ENCODE results near the gene RESF1.
"Not testable (repeated sequence)": the region's sequence is repeated elsewhere in the genome, so short reads cannot be mapped to it uniquely, and the experiment has no call there.

RESF1 gene, protein sequence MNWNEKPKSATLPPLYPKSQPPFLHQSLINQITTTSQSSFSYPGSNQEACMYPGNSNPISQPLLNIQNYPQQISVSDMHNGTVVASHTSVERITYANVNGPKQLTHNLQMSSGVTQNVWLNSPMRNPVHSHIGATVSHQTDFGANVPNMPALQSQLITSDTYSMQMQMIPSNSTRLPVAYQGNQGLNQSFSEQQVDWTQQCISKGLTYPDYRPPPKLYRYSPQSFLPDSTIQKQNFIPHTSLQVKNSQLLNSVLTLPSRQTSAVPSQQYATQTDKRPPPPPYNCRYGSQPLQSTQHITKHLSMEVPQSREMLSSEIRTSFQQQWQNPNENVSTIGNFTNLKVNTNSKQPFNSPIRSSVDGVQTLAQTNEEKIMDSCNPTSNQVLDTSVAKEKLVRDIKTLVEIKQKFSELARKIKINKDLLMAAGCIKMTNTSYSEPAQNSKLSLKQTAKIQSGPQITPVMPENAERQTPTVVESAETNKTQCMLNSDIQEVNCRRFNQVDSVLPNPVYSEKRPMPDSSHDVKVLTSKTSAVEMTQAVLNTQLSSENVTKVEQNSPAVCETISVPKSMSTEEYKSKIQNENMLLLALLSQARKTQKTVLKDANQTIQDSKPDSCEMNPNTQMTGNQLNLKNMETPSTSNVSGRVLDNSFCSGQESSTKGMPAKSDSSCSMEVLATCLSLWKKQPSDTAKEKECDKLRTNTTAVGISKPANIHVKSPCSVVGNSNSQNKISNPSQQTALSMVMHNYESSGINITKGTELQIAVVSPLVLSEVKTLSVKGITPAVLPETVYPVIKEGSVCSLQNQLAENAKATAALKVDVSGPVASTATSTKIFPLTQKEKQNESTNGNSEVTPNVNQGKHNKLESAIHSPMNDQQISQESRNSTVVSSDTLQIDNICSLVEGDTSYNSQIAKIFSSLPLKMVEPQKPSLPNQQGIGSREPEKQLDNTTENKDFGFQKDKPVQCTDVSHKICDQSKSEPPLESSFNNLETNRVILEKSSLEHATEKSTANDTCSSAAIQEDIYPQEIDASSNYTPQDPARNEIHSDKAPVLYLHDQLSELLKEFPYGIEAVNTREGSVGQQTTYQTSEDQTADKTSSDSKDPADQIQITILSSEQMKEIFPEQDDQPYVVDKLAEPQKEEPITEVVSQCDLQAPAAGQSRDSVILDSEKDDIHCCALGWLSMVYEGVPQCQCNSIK (N-terminal part only)

DNA sequence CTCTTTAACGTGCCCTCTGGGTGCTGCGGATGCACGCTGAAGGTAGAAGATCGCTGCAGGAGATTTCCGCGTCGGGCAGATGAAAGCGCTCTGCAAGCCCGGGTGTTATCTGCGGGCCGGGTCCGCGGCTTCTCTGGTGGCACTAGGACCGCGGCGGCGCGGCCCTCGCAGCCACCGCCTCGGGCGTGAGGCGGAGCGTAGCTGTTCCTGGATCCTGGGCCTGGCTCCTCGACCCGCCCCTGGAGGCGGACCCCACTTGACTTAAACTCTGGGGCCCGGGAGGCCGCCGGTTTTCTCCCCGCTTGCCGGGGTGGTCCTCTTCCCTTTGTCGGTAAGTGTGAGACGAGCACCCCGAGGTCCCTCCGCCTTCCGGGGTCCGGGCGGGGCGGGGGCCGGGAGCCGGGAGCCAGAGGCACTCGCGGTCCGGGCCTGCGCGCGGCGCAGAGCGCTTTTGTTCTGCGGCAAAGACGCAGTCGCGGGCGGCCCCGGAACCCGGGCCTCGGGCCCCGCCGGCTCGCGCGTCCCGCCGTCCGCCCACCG, at the start of gene RESF1:
Gene RESF1, plus strand, starts transcription at position 255 of the 540 bp plus-strand sequence. CDS start 21,541 bp downstream, outside the sequence.
- Mint-ChIP-seq H3K4me3 (peak within 1 kb of the TSS; percentile 93), H3K36me3 (peaks cover 26% of the 10 kb centered on the region), H3K9me3 (peaks cover 5% of the 10 kb centered on the region), H3K4me1 (peaks cover 44% of the 10 kb centered on the region), H3K27me3 (no peaks in the 10 kb centered on the region), H3K27ac (peak within 1 kb of the TSS; percentile 90)
- peak; percentile 80 for ATAC-seq (ENCODE audit: low read depth)
- DNase-seq (ENCODE audit: low spot score in 2 of 2): peak; percentile 77 to 82

DNA sequence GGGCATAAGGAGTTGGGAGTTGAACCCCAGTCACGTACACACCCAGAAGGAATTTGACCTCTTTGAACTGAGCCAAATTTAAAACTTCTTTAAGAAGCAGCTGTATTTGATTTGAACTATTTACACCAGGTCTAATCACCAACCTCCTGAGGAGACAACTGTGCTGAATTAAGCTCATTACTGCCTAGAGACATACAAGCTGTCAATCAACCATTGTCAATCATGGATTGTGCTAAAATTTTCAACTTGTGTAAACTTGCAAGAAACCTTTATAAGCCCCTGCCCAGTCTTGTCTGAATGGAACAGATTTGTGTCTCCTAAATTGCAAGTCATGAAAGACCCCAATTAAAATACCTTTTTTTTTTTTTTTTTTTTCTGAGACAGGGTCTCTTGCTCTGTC, 44.3 kb upstream of the RESF1 start:
- DNase-seq (ENCODE audit: low spot score in 2 of 2): no peak
- no peak for ATAC-seq (ENCODE audit: low read depth)
- peaks cover 3% of the 10 kb centered on the region for H3K4me1 Mint-ChIP-seq
- no peak overlapping the region for H3K27ac Mint-ChIP-seq
- H3K9me3 Mint-ChIP-seq: peaks cover 6% of the 10 kb centered on the region
- H3K36me3 Mint-ChIP-seq: peaks cover 8% of the 10 kb centered on the region
- no peak overlapping the region for H3K4me3 Mint-ChIP-seq
- no peaks in the 10 kb centered on the region for H3K27me3 Mint-ChIP-seq

DNA sequence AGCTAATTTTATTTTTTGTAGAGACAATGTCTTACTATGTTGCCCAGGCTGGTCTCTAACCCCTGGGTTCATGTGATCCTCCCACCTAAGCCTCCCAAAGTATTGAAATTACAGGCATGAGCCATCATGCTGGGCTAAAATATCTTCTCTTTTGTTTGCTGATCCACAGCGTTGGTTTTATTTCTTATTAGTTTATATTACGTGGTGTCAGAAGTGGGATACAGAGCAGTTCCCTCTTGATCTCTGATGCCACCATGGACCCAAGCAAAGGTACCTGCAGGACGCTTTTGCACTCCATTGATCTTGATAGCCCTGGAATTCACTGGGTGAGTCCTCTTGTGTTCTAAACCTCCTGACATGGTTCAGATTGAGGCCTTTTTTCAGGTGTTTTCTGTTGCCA, 43.8 kb upstream of the RESF1 start:
- no peaks in the 10 kb centered on the region for H3K27me3 Mint-ChIP-seq
- peaks cover 3% of the 10 kb centered on the region for H3K4me1 Mint-ChIP-seq
- no peak for DNase-seq (ENCODE audit: low spot score in 2 of 2)
- peaks cover 6% of the 10 kb centered on the region for H3K9me3 Mint-ChIP-seq
- H3K27ac Mint-ChIP-seq: no peak overlapping the region
- H3K4me3 Mint-ChIP-seq: no peak overlapping the region
- no peak for ATAC-seq (ENCODE audit: low read depth)
- H3K36me3 Mint-ChIP-seq: peaks cover 8% of the 10 kb centered on the region

DNA sequence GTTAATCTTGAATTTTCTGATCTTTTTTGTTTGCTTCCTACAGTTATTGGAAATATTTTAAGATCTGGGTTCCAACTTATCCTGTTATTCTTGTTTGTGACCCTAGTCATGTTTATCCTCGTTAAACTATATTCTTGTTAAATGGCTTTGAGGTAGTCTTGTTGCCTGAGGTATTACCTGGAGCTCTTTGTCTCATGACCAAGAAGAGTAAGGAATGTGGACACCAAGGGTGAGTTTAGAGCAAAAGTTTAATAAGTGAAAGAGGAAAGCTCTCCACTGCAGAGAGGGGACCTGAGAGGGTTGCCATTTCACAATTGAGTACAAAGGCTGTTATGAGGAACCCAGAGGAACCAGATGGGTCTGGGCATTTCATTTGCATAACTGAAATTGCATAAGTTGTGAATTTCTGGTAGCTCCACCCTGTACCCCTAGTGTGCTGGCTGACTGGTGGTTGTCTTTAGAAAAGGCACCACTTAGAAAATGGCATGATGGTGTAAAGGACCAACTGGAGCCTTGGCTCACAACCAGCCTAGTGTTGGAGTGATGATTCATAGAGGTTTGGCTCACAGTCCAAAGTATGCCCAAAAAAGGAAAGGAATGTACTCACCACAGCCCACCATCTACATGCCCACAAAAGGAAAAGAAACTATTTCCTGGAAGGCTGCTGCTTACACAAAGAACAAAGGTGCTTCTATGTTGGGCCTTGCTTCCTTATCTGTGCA, 36.7 kb upstream of the RESF1 start:
- no peaks in the 10 kb centered on the region for H3K4me1 Mint-ChIP-seq
- no peaks in the 10 kb centered on the region for H3K27me3 Mint-ChIP-seq
- H3K27ac Mint-ChIP-seq: no peak overlapping the region
- H3K9me3 Mint-ChIP-seq: peaks cover 6% of the 10 kb centered on the region
- H3K36me3 Mint-ChIP-seq: peaks cover 11% of the 10 kb centered on the region
- no peak for ATAC-seq (ENCODE audit: low read depth)
- no peak overlapping the region for H3K4me3 Mint-ChIP-seq
- no peak for DNase-seq (ENCODE audit: low spot score in 2 of 2)

DNA sequence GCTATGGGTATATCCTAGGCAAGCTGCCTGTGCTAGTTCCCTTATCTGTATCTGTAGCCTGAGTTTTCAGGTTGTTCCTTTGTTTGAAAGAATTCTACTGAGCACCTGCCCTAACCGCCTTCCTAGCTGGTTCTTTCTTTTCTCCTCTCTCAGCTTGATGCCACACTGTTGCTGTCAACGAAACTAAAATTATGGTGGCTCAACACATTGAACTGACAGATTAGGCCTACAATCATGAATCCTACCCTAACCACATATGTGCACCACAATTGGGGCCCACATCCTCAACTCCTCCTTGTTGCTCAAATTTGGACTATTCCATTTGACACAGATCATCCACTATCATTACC, 36.2 kb upstream of the RESF1 start:
- H3K9me3 Mint-ChIP-seq: peaks cover 6% of the 10 kb centered on the region
- H3K27ac Mint-ChIP-seq: no peak overlapping the region
- DNase-seq (ENCODE audit: low spot score in 2 of 2): no peak
- peaks cover 9% of the 10 kb centered on the region for H3K36me3 Mint-ChIP-seq
- no peaks in the 10 kb centered on the region for H3K27me3 Mint-ChIP-seq
- H3K4me3 Mint-ChIP-seq: no peak overlapping the region
- no peak for ATAC-seq (ENCODE audit: low read depth)
- H3K4me1 Mint-ChIP-seq: no peaks in the 10 kb centered on the region

DNA sequence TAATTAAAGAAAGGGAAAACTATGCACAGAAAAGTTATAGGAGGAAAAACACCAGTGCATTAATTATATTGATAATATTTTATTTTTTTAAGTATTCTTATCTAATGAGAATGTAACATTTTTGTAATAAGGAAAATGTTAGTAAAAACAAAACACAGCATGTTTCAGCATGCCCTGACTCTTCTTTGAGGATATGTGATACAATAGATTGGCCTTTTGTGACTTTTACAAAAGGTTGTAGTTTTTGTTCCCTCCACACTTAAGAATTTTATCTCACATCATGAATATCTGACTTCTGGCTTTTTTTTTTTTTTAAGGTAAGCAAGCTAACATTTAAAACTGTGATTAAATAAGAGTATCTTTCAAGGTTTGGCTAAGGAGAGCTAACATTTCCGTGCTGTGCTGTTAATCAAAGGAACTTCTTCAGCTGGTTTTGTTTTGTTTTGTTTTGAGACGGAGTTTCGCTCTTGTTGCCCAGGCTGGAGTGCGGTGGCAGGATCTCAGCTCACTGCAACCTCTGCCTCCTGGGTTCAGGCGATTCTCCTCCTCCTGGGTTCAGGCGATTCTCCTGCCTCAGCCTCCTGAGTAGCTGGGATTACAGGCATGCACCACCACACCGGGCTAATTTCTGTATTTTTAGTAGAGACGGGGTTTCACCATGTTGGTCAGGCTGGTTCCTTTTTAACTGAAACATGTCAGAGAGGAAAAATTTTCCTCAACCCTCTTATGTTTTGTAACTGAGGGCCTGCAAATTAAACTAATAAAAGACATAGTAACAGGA, 30.8 kb upstream of the RESF1 start:
- Mint-ChIP-seq H3K27ac (peak overlapping the region; percentile 93), H3K4me1 (peaks cover 27% of the 10 kb centered on the region), H3K4me3 (peak overlapping the region; percentile 84), H3K9me3 (no peaks in the 10 kb centered on the region), H3K36me3 (peaks cover 2% of the 10 kb centered on the region), H3K27me3 (no peaks in the 10 kb centered on the region)
- DNase-seq (ENCODE audit: low spot score in 2 of 2): peak in 1 of 2 donors; percentile 4
- ATAC-seq (ENCODE audit: low read depth): peak; percentile 49

DNA sequence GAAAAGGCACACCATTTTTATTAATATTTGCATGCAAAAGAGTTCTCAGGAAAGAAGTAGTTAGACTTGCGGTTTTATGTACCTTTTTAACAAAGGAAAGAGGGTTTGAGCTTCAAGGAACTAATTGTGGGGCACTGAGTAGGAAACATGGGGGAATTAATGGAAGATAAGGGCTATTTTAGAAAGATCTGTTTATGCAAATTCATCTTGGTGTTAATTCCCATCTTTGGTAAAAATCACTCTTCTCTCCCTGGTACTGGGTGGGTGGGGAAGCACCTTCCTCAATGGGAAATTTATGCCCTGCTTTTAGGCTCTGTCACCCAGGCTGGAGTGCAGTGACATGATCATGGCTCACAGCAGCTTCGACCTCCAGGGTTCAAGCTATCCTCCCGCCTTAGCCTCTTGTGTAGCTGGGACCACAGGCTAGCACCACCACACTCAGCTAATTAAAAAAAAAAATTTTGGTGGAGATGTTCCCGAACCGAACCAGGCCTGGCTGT, 30.1 kb upstream of the RESF1 start:
- DNase-seq (ENCODE audit: low spot score in 2 of 2) (no peak), ATAC-seq (ENCODE audit: low read depth) (no peak)
- Mint-ChIP-seq H3K4me3 (peak overlapping the region; percentile 84), H3K27ac (peak overlapping the region; percentile 93), H3K36me3 (peaks cover 3% of the 10 kb centered on the region), H3K4me1 (peaks cover 27% of the 10 kb centered on the region), H3K9me3 (peaks cover 1% of the 10 kb centered on the region), H3K27me3 (no peaks in the 10 kb centered on the region)

DNA sequence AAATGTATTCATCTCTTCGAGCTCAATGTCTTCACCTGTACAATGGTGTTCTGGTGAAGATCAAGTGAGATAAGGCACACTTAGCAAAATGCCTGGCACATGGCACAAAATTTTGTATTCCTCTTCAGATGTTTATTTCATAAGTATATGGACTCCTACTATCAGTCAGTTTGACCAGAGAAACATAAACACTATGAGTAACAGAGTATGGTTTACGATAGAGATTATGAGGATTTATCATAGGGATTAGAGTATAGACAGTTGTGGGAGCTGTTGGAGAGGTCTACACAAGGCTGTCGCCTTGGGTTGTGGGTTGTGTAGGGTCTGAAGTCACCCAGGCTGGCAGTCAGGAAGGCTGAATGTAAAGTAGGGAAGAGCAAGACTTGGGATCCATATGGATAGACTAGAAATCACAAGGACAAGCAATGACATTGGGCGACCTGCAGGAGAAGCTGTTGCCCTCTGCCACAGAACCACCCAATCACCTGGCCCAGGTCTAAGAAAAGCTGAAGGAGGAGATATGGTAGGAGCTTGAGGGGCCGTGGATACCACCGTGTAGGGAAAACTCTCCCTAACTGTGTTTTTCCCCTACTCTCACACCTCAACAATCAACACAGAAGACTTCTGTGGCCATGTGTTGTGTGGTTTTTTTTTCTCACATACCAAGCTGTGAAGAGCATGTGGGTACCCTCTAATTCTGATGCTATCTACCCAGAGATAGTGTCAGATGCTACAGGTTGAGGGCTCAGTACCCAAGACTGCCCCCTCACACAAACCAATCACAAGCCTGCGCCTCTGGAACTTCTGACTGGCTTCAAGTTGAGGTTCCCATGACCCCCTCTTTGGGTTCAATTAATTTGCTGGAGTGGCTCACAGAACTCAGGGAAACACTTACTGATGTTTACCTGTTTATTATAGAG, 27.2 kb upstream of the RESF1 start:
- no peak for ATAC-seq (ENCODE audit: low read depth)
- Mint-ChIP-seq H3K9me3 (peaks cover 1% of the 10 kb centered on the region), H3K4me1 (peaks cover 27% of the 10 kb centered on the region), H3K4me3 (no peak overlapping the region), H3K27me3 (no peaks in the 10 kb centered on the region), H3K36me3 (peaks cover 4% of the 10 kb centered on the region), H3K27ac (no peak overlapping the region)
- DNase-seq (ENCODE audit: low spot score in 2 of 2): no peak

DNA sequence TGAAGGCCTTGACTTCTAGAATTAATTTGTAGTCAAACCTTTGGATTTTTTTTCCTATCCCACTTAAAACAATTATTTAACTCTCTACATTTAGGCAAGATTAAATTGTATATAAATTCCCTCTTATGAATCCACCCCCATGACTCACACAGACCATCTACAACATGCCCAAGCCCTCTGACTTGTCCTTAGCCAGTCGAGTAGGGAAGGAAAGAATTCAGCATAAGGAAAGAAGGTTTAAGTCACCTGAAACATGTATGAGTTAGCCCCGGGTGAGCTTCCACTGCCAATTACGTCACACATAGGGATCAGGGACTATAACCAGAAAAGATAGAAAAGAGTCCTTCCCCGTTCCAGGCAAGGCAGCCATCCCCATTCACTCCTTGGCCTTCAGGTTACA, 14.9 kb upstream of the RESF1 start:
- H3K4me3 Mint-ChIP-seq: no peak overlapping the region
- H3K4me1 Mint-ChIP-seq: peaks cover 8% of the 10 kb centered on the region
- H3K36me3 Mint-ChIP-seq: peaks cover 23% of the 10 kb centered on the region
- no peak for DNase-seq (ENCODE audit: low spot score in 2 of 2)
- peak overlapping the region; percentile 41 for H3K27ac Mint-ChIP-seq
- ATAC-seq (ENCODE audit: low read depth): no peak
- H3K27me3 Mint-ChIP-seq: no peaks in the 10 kb centered on the region
- H3K9me3 Mint-ChIP-seq: peaks cover 11% of the 10 kb centered on the region

DNA sequence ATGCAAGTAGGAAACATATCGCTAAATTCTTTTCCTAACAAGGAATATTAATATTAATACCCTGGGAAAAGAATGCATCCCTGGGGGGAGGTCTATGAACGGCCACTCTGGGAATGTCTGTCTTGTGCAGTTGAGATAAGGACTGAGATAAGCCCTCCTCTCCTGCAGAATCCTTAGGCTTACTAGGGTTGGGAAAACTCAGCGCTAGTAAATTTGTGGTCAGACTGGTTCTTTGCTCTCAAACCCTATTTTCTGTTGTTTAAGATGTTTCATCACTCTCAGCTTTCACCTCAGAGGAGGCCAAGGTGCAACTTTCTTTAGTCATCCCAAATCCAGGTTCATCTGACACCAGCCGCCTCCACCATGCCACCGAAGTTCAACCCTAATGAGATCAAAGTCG, 11.2 kb upstream of the RESF1 start:
- Mint-ChIP-seq H3K4me3 (no peak overlapping the region), H3K27ac (no peak overlapping the region), H3K9me3 (peaks cover 16% of the 10 kb centered on the region), H3K4me1 (peaks cover 28% of the 10 kb centered on the region), H3K36me3 (peaks cover 29% of the 10 kb centered on the region), H3K27me3 (no peaks in the 10 kb centered on the region)
- DNase-seq (ENCODE audit: low spot score in 2 of 2) (no peak), ATAC-seq (ENCODE audit: low read depth) (no peak)

DNA sequence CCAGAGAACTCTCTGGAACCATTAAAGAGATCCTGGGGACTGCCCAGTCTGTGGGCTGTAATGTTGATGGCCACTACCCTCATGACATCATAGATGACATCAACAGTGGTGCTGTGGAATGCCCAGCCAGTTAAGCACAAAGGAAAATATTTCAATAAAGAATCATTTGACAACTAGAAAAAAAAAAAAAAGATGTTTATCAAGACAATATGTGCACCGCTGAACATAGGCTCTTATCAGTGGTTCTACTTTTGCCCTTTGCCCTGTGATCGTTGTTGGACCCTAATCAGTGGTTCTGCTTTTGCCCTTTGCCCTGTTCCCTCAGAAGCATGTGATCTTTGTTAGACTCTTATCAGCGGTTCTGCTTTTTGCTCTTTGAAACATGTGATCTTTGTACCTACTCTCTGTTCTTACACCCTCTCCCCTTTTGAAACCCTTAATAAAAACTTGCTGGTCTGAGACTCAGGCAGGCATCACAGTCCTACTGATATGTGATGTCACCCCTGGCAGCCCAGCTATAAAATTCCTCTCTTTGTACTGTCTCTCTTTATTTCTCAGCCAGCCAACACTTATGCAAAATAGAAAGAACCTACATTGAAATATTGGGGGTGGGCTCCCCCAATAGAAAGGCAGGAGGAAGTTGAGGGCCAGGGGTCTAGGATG, 10.4 kb upstream of the RESF1 start:
- H3K4me3 Mint-ChIP-seq: not testable (repeated sequence)

More for the DNA sequence above, 10.4 kb upstream of the RESF1 start:
- peaks cover 35% of the 10 kb centered on the region for H3K4me1 Mint-ChIP-seq
- peaks cover 16% of the 10 kb centered on the region for H3K9me3 Mint-ChIP-seq
- H3K27ac Mint-ChIP-seq: peak overlapping the region; percentile 32
- H3K36me3 Mint-ChIP-seq: peaks cover 27% of the 10 kb centered on the region
- DNase-seq (ENCODE audit: low spot score in 2 of 2); ATAC-seq (ENCODE audit: low read depth); H3K27me3 Mint-ChIP-seq: not testable (repeated sequence)

All from memory B cell (primary cell).